Left lung (tissue), 10 donors: ENCODE data around the gene ZDHHC17. TPM values are rescaled to one million over a fixed set of nuclear protein-coding genes. Genes with fewer than 3 reads are reported as not detected.
"Not testable (repeated sequence)": the region's sequence is repeated elsewhere in the genome, so short reads cannot be mapped to it uniquely, and the experiment has no call there.

Source experiments
- ATAC-seq: fragments of 200-7000 bp; cut with Tn5 transposase; one replicate; pipeline ENCODE4 v1.9.1; 2020; ENCODE audit warnings: moderate library complexity
- DNase-seq, 4 donors: peaks; one replicate each; pipeline ENCODE4 v3.0.0-alpha.2; 2013 to 2020
- H3K27ac ChIP-seq, 2 donors: fragments of 200-600 bp; sonication (generic) in 1 of 2; one replicate each; pipeline versions ENCODE4 v1.5.0 to v1.8.0; 2020 to 2021
- H3K27me3 ChIP-seq, 2 donors: fragments of 200-600 bp; sonication (generic) in 1 of 2; one replicate each; pipeline versions ENCODE4 v1.5.0 to v1.8.0; 2020 to 2021
- H3K36me3 ChIP-seq, 2 donors: fragments of 200-600 bp; sonication (generic) in 1 of 2; one replicate each; pipeline versions ENCODE4 v1.5.0 to v1.8.0; 2020 to 2021
- H3K4me1 ChIP-seq, 2 donors: fragments of 200-600 bp; one replicate each; pipeline ENCODE4 v1.8.0; 2021
- H3K4me3 ChIP-seq, 2 donors: fragments of 200-600 bp; sonication (generic) in 1 of 2; one replicate each; pipeline versions ENCODE4 v1.5.0 to v1.8.0; 2020 to 2021; ENCODE audit warnings: mild to moderate bottlenecking in 1 of 2
- H3K9me3 ChIP-seq, 2 donors: fragments of 200-600 bp; sonication (generic) in 1 of 2; one replicate each; pipeline versions ENCODE4 v1.5.0 to v1.8.0; 2020 to 2021
- CTCF ChIP-seq, 2 donors: fragments of 200-600 bp; sonication (generic) in 1 of 2; IDR thresholded peaks; one replicate each; pipeline versions ENCODE4 v1.5.0 to v1.8.0; 2021; ENCODE audit warnings: antibody characterized with exemption in 2 of 2
- intact Hi-C, 2 donors: fragments of 100-400 bp; cut with DNase I; formaldehyde crosslinking; loops; one replicate each; pipeline versions ENCODE4 v1.11.2 to v1.14.2; 2022
- polyA plus RNA-seq, 6 donors: library from polyadenylated mRNA; unstranded; fragments of 120-200 nt; gene quantifications; one replicate each; pipeline ENCODE4 v1.2.1, GENCODE V29; 2013; ENCODE audit not compliant: insufficient read length in 6 of 6
- total RNA-seq, 2 donors: library from RNA; stranded (reverse); fragmentation: NEBNext Ultra II Directional; extraction: Animal tissue kit (Norgen Biotek cat#: 25700); gene quantifications; one replicate each; pipeline ENCODE4 v1.2.1, GENCODE V29; 2021
- donor health status: DM: no; HTN: yes; CAD: no.
- donor health status: DM: no; HTN: no; CAD: no.

ZDHHC17 gene
- total and polyA plus RNA-seq, 8 donors, result 26.8 to 99.6 (median 77.6) TPM

- Histone ChIP-seq H3K4me3 (peak overlapping the region in 1 of 2 donors; percentile 78), H3K36me3 (no peaks in the 10 kb centered on the region), H3K9me3 (no peaks in the 10 kb centered on the region), H3K27me3 (no peaks in the 10 kb centered on the region), H3K27ac (peak overlapping the region in 1 of 2 donors; percentile 99), H3K4me1 (peaks cover 10 to 65% of the 10 kb centered on the region in 2 donors)
- no peak for TF ChIP-seq CTCF (IDR thresholded peaks at IDR 0.05)
- intact Hi-C loops, result no loop called here
- no peak for DNase-seq
- no peak for ATAC-seq
Measured at GRCh38 chr12:76765598-76765997, 1.7 kb downstream of the ZDHHC17 start.

GRCh38 chr12:76766161-76766560 is 2.2 kb downstream of the ZDHHC17 start:
- no peak for DNase-seq
- Histone ChIP-seq H3K9me3 (no peaks in the 10 kb centered on the region), H3K4me3 (no peak overlapping the region), H3K27me3 (no peaks in the 10 kb centered on the region), H3K4me1 (peaks cover 10 to 71% of the 10 kb centered on the region in 2 donors), H3K27ac (no peak overlapping the region), H3K36me3 (no peaks in the 10 kb centered on the region)
- intact Hi-C loops, result no loop called here
- no peak for TF ChIP-seq CTCF (IDR thresholded peaks at IDR 0.05)
- no peak for ATAC-seq

- no peak for DNase-seq
- Histone ChIP-seq H3K4me3 (no peak overlapping the region), H3K36me3 (no peaks in the 10 kb centered on the region), H3K27ac (peak overlapping the region in 1 of 2 donors; percentile 46), H3K27me3 (no peaks in the 10 kb centered on the region), H3K9me3 (no peaks in the 10 kb centered on the region), H3K4me1 (peaks cover 7 to 75% of the 10 kb centered on the region in 2 donors)
- intact Hi-C loops, result no loop called here
- ATAC-seq, result no peak
- no peak for TF ChIP-seq CTCF (IDR thresholded peaks at IDR 0.05)
Measured at GRCh38 chr12:76768576-76768975, 4.7 kb downstream of the ZDHHC17 start.

GRCh38 chr12:76777765-76778216 is 13.9 kb downstream of the ZDHHC17 start:
- intact Hi-C loops, result no loop called here
- ATAC-seq, result peak; percentile 47
- no peak overlapping the region for H3K27ac ChIP-seq
- H3K9me3 ChIP-seq, result no peaks in the 10 kb centered on the region
- no peak for TF ChIP-seq CTCF (IDR thresholded peaks at IDR 0.05)
- no peaks in the 10 kb centered on the region for H3K27me3 ChIP-seq
- H3K4me3 ChIP-seq, result no peak overlapping the region
- DNase-seq, result no peak
- peaks cover 0 to 30% of the 10 kb centered on the region in 2 donors for H3K4me1 ChIP-seq
- H3K36me3 ChIP-seq, result no peaks in the 10 kb centered on the region

- Histone ChIP-seq H3K9me3 (no peaks in the 10 kb centered on the region), H3K27ac (no peak overlapping the region), H3K4me1 (peaks cover 0 to 31% of the 10 kb centered on the region in 2 donors), H3K36me3 (no peaks in the 10 kb centered on the region), H3K4me3 (no peak overlapping the region), H3K27me3 (no peaks in the 10 kb centered on the region)
- TF ChIP-seq CTCF (IDR thresholded peaks at IDR 0.05), result no peak
- ATAC-seq (no peak), DNase-seq (no peak)
- intact Hi-C loops, result no loop called here
Measured at GRCh38 chr12:76778364-76778763, 14.4 kb downstream of the ZDHHC17 start.

- H3K27ac ChIP-seq, intact Hi-C loops, H3K27me3 ChIP-seq, H3K9me3 ChIP-seq, DNase-seq, ATAC-seq, H3K4me3 ChIP-seq, H3K36me3 ChIP-seq: not testable (repeated sequence)
- peaks cover 0 to 24% of the 10 kb centered on the region in 2 donors for H3K4me1 ChIP-seq
Measured at GRCh38 chr12:76779310-76779709, 15.4 kb downstream of the ZDHHC17 start.
